SK-N-SH treated with all-trans-retinoic acid at 6 μM for 48 hours (cell line): ENCODE measurements around the gene IGFL4.

Experiments used
- ATAC-seq: fragments of 200-7000 bp; cut with Tn5 transposase; 3 replicates; pipeline ENCODE4 v1.9.1; 2020; ENCODE audit warnings: mild to moderate bottlenecking, moderate library complexity
- ARNTL ChIP-seq: fragments of 450-650 bp; formaldehyde crosslinking; IDR thresholded peaks from 2 replicates; pipeline ENCODE4 v1.5.0; 2020; ENCODE audit warnings: low read depth, mild to moderate bottlenecking, moderate library complexity, borderline replicate concordance
- BACH2 ChIP-seq: fragments of 250-450 bp; sonication (Bioruptor Pico); IDR thresholded peaks from 2 replicates; pipeline ENCODE4 v1.9.0; 2021; ENCODE audit warnings: mild to moderate bottlenecking, borderline replicate concordance
- CSDC2 ChIP-seq: fragments of 250-450 bp; sonication (Bioruptor Pico); IDR thresholded peaks from 2 replicates; pipeline ENCODE4 v1.5.0; 2020; ENCODE audit warnings: mild to moderate bottlenecking, moderate library complexity
- ESRRG ChIP-seq: fragments of 250-450 bp; sonication (Bioruptor Pico); IDR thresholded peaks from 2 replicates; pipeline ENCODE4 v1.6.1; 2021; ENCODE audit warnings: mild to moderate bottlenecking
- GLIS3 ChIP-seq: fragments of 250-450 bp; sonication (Bioruptor Pico); IDR thresholded peaks from 2 replicates; pipeline ENCODE4 v1.5.0; 2020; ENCODE audit warnings: mild to moderate bottlenecking, moderate library complexity
- ISL1 ChIP-seq: fragments of 250-450 bp; sonication (Bioruptor Pico); IDR thresholded peaks from 2 replicates; pipeline ENCODE4 v2.1.2; 2022; ENCODE audit warnings: mild to moderate bottlenecking, moderate library complexity
- OSR1 ChIP-seq: fragments of 250-450 bp; sonication (Bioruptor Pico); IDR thresholded peaks from 2 replicates; pipeline ENCODE4 v1.8.0; 2022; ENCODE audit warnings: moderate library complexity, mild to moderate bottlenecking, inconsistent platforms
- PPARA ChIP-seq: fragments of 250-450 bp; sonication (Bioruptor Pico); IDR thresholded peaks from 2 replicates; pipeline ENCODE4 v1.5.0; 2020; ENCODE audit warnings: mild to moderate bottlenecking, borderline replicate concordance
- RARB ChIP-seq: fragments of 250-450 bp; sonication (Bioruptor Pico); IDR thresholded peaks from 2 replicates; pipeline ENCODE4 v1.8.0; 2021; ENCODE audit warnings: mild to moderate bottlenecking, moderate library complexity
- SNAI2 ChIP-seq: fragments of 250-450 bp; sonication (Bioruptor Pico); IDR thresholded peaks from 2 replicates; pipeline ENCODE4 v1.5.0; 2020; ENCODE audit warnings: mild to moderate bottlenecking, moderate library complexity
- TCF4 ChIP-seq: fragments of 250-450 bp; sonication (Bioruptor Pico); IDR thresholded peaks from 2 replicates; pipeline ENCODE4 v1.8.0; 2021; ENCODE audit warnings: mild to moderate bottlenecking, moderate library complexity, borderline replicate concordance
- TOX ChIP-seq: fragments of 250-450 bp; sonication (Bioruptor Pico); IDR thresholded peaks from 2 replicates; pipeline ENCODE4 v1.8.0; 2021; ENCODE audit warnings: mild to moderate bottlenecking, moderate library complexity, borderline replicate concordance
- ZC3H10 ChIP-seq: fragments of 250-450 bp; sonication (Bioruptor Pico); IDR thresholded peaks from 2 replicates; pipeline ENCODE4 v1.5.1; 2021; ENCODE audit warnings: mild to moderate bottlenecking, moderate library complexity
- ZFP3 ChIP-seq: fragments of 250-450 bp; sonication (Bioruptor Pico); IDR thresholded peaks from 2 replicates; pipeline ENCODE4 v1.5.0; 2020; ENCODE audit warnings: mild to moderate bottlenecking, moderate library complexity
- ZFP30 ChIP-seq: fragments of 450-650 bp; formaldehyde crosslinking; IDR thresholded peaks from 2 replicates; pipeline ENCODE4 v1.5.0; 2022; ENCODE audit warnings: mild to moderate bottlenecking, moderate library complexity
- ZNF565 ChIP-seq: fragments of 450-650 bp; formaldehyde crosslinking; conservative IDR thresholded peaks from 2 replicates; pipeline ENCODE4 v1.5.0; 2020; ENCODE audit warnings: low read depth, mild to moderate bottlenecking, moderate library complexity
- ZNF70 ChIP-seq: fragments of 450-650 bp; formaldehyde crosslinking; IDR thresholded peaks from 2 replicates; pipeline ENCODE4 v1.5.0; 2020; ENCODE audit warnings: mild to moderate bottlenecking, moderate library complexity
- TF ChIP-seq, protein P1 (sequence below): fragments of 250-450 bp; sonication (Bioruptor Pico); IDR thresholded peaks from 2 replicates; pipeline ENCODE4 v1.8.0; 2020; ENCODE audit warnings: mild to moderate bottlenecking, moderate library complexity, borderline replicate concordance
- TF ChIP-seq, protein P2 (sequence below): fragments of 250-450 bp; sonication (Bioruptor Pico); IDR thresholded peaks from 2 replicates; pipeline ENCODE4 v1.8.0; 2021; ENCODE audit warnings: low read depth, mild to moderate bottlenecking, moderate library complexity, borderline replicate concordance
- TF ChIP-seq, protein P3 (sequence below): fragments of 250-450 bp; sonication (Bioruptor Pico); IDR thresholded peaks from 2 replicates; pipeline ENCODE4 v1.5.1; 2020; ENCODE audit warnings: low read depth, mild to moderate bottlenecking, moderate library complexity
- TF ChIP-seq, protein P4 (sequence below): fragments of 250-450 bp; sonication (Bioruptor Pico); IDR thresholded peaks from 2 replicates; pipeline ENCODE4 v1.5.1; 2021; ENCODE audit warnings: mild to moderate bottlenecking, moderate library complexity

IGFL4 gene

DNA sequence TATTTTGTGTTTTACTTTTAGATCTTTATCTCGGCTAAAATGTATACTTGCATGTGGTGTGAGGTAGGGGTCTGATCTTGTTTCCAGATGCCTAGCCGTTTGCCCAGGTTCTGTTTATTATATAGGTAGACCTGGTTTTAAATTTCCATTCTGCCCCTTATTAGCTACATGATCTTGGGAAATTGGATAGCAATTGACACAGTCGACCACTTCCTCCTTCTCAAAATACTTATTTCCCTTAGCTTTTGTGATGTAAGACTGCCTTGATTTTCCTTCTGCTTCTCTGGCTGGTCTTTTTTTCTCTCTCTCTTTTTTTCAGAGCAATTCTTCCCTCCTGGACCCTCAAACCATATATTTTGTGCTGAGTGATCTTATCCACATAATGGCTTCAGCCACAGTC, 15.0 kb downstream of the IGFL4 start:
- TF ChIP-seq ESRRG, result no peak
- TF ChIP-seq SNAI2 (CRISPR knock-in tag), result no peak
- no peak for TF ChIP-seq RARB (CRISPR knock-in tag)
- no peak for TF ChIP-seq ZC3H10 (CRISPR knock-in tag)
- no peak for TF ChIP-seq ZNF565 (CRISPR knock-in tag)
- no peak for TF ChIP-seq GLIS3 (CRISPR knock-in tag)
- TF ChIP-seq, protein P1, sequence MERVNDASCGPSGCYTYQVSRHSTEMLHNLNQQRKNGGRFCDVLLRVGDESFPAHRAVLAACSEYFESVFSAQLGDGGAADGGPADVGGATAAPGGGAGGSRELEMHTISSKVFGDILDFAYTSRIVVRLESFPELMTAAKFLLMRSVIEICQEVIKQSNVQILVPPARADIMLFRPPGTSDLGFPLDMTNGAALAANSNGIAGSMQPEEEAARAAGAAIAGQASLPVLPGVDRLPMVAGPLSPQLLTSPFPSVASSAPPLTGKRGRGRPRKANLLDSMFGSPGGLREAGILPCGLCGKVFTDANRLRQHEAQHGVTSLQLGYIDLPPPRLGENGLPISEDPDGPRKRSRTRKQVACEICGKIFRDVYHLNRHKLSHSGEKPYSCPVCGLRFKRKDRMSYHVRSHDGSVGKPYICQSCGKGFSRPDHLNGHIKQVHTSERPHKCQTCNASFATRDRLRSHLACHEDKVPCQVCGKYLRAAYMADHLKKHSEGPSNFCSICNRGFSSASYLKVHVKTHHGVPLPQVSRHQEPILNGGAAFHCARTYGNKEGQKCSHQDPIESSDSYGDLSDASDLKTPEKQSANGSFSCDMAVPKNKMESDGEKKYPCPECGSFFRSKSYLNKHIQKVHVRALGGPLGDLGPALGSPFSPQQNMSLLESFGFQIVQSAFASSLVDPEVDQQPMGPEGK, result no peak
- TF ChIP-seq CSDC2 (CRISPR knock-in tag), result no peak
- no peak for TF ChIP-seq ISL1 (CRISPR knock-in tag)
- TF ChIP-seq, protein P2, sequence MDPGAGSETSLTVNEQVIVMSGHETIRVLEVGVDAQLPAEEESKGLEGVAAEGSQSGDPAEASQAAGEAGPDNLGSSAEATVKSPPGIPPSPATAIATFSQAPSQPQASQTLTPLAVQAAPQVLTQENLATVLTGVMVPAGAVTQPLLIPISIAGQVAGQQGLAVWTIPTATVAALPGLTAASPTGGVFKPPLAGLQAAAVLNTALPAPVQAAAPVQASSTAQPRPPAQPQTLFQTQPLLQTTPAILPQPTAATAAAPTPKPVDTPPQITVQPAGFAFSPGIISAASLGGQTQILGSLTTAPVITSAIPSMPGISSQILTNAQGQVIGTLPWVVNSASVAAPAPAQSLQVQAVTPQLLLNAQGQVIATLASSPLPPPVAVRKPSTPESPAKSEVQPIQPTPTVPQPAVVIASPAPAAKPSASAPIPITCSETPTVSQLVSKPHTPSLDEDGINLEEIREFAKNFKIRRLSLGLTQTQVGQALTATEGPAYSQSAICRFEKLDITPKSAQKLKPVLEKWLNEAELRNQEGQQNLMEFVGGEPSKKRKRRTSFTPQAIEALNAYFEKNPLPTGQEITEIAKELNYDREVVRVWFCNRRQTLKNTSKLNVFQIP (CRISPR knock-in tag), result no peak
- no peak for ATAC-seq

DNA sequence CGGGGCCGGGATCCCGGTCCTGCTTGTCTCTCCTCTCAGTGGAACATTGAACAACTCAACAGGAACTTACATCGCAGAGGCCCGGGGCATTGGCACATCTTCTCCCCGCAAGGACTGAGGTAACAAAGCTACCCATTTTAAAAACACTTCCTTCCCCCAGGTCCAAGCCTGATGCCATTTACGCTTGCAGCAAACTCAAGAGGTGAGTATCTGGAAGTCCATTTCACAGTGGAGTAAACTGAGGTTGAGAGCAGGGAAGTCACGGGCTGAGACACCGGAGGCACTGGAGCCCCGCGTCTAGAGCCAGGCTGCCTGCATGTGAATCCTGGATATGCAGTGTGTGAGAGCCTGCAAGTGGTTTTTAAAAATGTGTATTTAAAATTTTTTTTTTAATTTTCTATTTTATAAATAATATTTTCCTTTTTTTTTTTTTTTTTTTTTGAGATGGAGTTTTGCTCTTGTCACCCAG, 17.5 kb downstream of the IGFL4 start:
- TF ChIP-seq, protein P3, sequence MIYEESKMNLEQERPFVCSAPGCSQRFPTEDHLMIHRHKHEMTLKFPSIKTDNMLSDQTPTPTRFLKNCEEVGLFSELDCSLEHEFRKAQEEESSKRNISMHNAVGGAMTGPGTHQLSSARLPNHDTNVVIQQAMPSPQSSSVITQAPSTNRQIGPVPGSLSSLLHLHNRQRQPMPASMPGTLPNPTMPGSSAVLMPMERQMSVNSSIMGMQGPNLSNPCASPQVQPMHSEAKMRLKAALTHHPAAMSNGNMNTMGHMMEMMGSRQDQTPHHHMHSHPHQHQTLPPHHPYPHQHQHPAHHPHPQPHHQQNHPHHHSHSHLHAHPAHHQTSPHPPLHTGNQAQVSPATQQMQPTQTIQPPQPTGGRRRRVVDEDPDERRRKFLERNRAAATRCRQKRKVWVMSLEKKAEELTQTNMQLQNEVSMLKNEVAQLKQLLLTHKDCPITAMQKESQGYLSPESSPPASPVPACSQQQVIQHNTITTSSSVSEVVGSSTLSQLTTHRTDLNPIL (CRISPR knock-in tag), result no peak
- TF ChIP-seq ZFP3 (CRISPR knock-in tag) (no peak), ARNTL (CRISPR knock-in tag) (no peak), ESRRG (no peak), CSDC2 (CRISPR knock-in tag) (no peak), OSR1 (CRISPR knock-in tag) (no peak), SNAI2 (CRISPR knock-in tag) (no peak)
- TF ChIP-seq, protein P1, result no peak
- TF ChIP-seq, all 23 proteins: peak for 0
- ATAC-seq, result no peak

DNA sequence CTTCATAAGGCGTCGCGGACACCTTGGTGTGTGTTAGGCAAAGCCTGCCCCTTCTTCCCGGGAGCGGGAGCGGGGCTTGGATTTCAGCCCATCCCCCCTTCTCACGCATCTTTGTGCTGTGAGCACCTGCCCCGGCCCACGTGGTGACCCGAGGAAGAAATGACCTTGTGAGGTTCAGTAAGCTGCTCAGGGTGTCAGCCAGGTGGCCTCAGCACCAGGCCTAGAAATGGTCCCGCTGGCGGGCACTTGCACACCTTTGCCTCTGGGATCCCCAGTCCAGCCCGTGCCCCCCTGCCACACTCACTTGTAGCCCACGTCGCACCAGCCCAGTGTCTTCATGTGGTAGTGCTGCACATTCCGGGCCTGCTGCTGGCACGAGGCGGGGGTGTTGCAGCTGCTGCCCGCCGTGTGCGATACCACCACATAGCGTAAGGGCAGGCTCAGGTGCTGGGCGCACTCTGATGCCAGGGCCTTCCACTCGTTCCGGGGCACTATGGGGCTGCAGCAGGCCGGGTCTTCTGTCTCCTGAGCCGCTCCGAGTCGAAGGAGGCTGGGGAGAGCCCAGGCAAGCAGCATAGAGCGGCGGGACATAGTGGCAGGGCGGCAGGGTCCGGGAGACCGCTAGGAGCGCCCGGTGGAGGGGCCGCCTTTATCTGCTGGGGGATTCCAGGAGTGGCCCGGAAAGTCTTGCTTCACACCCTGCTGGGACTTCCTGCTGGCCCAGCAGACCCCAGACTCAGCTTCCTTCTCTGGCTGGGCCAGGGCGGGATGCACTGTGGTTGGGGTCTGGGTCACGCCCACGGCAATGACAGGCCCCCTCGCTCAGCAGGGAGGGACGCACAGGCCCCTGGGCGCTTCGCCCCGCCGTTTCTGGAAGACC, 18.1 kb downstream of the IGFL4 start, which contains the start of gene PGLYRP1:
PGLYRP1 (minus strand) TSS at position 623 of the 880 bp plus-strand sequence; CDS start at position 591, 32 bp downstream.
- no peak for ATAC-seq
- no peak for TF ChIP-seq TCF4 (CRISPR knock-in tag)
- no peak for TF ChIP-seq ZC3H10 (CRISPR knock-in tag)
- no peak for TF ChIP-seq PPARA (CRISPR knock-in tag)
- TF ChIP-seq BACH2 (CRISPR knock-in tag), result no peak
- TF ChIP-seq SNAI2 (CRISPR knock-in tag), result no peak
- TF ChIP-seq, protein P3 (CRISPR knock-in tag), result no peak
- TF ChIP-seq ZFP30 (CRISPR knock-in tag), result no peak
- no peak for TF ChIP-seq OSR1 (CRISPR knock-in tag)

DNA sequence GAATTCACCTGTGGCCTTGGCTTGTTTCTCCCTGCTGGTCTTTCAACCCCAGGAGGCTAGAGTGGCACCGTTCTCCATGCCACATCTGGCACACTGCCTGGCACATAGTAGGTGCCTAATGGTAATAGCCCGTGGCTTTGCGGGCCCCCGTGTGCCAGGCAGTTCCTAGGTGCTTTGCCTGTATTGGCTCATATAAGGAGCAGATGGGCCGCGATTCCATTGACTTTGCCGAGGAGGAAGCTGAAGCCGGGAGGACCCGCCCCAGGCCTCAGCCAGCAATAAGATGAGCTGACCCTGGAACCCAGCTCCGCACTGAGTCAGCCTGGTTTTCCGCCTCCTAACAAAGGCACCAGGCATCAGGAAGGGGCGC, 18.8 kb downstream of the IGFL4 start:
- ATAC-seq, result no peak
- no peak for TF ChIP-seq ZNF70 (CRISPR knock-in tag)
- TF ChIP-seq PPARA (CRISPR knock-in tag), result no peak
- TF ChIP-seq ARNTL (CRISPR knock-in tag), result no peak
- TF ChIP-seq CSDC2 (CRISPR knock-in tag), result no peak
- no peak for TF ChIP-seq GLIS3 (CRISPR knock-in tag)
- TF ChIP-seq, protein P2 (CRISPR knock-in tag), result no peak
- TF ChIP-seq BACH2 (CRISPR knock-in tag), result no peak
- no peak for TF ChIP-seq TCF4 (CRISPR knock-in tag)
- TF ChIP-seq, protein P4, sequence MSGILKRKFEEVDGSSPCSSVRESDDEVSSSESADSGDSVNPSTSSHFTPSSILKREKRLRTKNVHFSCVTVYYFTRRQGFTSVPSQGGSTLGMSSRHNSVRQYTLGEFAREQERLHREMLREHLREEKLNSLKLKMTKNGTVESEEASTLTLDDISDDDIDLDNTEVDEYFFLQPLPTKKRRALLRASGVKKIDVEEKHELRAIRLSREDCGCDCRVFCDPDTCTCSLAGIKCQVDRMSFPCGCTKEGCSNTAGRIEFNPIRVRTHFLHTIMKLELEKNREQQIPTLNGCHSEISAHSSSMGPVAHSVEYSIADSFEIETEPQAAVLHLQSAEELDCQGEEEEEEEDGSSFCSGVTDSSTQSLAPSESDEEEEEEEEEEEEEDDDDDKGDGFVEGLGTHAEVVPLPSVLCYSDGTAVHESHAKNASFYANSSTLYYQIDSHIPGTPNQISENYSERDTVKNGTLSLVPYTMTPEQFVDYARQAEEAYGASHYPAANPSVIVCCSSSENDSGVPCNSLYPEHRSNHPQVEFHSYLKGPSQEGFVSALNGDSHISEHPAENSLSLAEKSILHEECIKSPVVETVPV, result no peak
- TF ChIP-seq TOX (CRISPR knock-in tag), result no peak
